IMR-90 (cell line): ENCODE data around the gene DAPK3. TPM values are rescaled to one million over a fixed set of nuclear protein-coding genes. Genes with fewer than 3 reads are reported as not detected.

Experiments
- ATAC-seq: fragments of 200-7000 bp; cut with Tn5 transposase; 2 replicates; pipeline ENCODE4 v1.9.1; 2020; ENCODE audit warnings: low read depth, mild to moderate bottlenecking, moderate library complexity
- BruUV-seq: library from RNA; stranded (reverse); fragments of 400-500 nt; replicated peaks from 2 replicates; lab custom pipeline; 2021; lab: Mats Ljungman, UMichigan
- CTCF ChIA-PET: fragments of 300-600 bp; formaldehyde crosslinking; extraction: SDS; loops from one replicate; lab custom pipeline; 2021; ENCODE audit warnings: antibody characterized with exemption; lab: Yijun Ruan, JAX
- POLR2A ChIA-PET: fragments of 300-600 bp; sonication (Branson Sonifier 250); formaldehyde crosslinking; loops from one replicate; lab custom pipeline; 2022; ENCODE audit warnings: antibody characterized with exemption; ENCODE audit not compliant: unreplicated experiment; lab: Charles Lee
- DNase-seq: peaks from one replicate; pipeline ENCODE4 v3.0.0; 2013
- H2AFZ ChIP-seq: replicated peaks from 2 replicates; pipeline ENCODE3; 2013; ENCODE audit warnings: low read length, mild to moderate bottlenecking; ENCODE audit not compliant: poor library complexity
- H2AK5ac ChIP-seq: 2 replicates; pipeline ENCODE4 v1.6.1; 2013; ENCODE audit warnings: low read depth, low read length, inconsistent platforms
- H2AK9ac ChIP-seq: replicated peaks from 2 replicates; pipeline ENCODE3; 2013; ENCODE audit warnings: mild to moderate bottlenecking, low read depth, low read length, moderate library complexity; ENCODE audit not compliant: poor library complexity
- H2BK120ac ChIP-seq: 2 replicates; pipeline ENCODE4 v1.6.1; 2013; ENCODE audit warnings: low read depth, low read length, inconsistent platforms
- H2BK15ac ChIP-seq: 3 replicates; pipeline ENCODE4 v1.6.1; 2013; ENCODE audit warnings: low read depth, low read length, inconsistent platforms
- H2BK20ac ChIP-seq: 2 replicates; pipeline ENCODE4 v1.6.1; 2013; ENCODE audit warnings: low read depth, mild to moderate bottlenecking, inconsistent platforms, low read length, moderate library complexity
- H2BK5ac ChIP-seq: 2 replicates; pipeline ENCODE4 v1.6.1; 2013; ENCODE audit warnings: mild to moderate bottlenecking, low read depth, low read length, inconsistent platforms; ENCODE audit not compliant: poor library complexity, severe bottlenecking
- H3K14ac ChIP-seq: replicated peaks from 2 replicates; pipeline ENCODE4 v1.6.1; 2013; ENCODE audit warnings: low read depth, low read length, inconsistent platforms
- H3K18ac ChIP-seq: 2 replicates; pipeline ENCODE4 v1.6.1; 2013; ENCODE audit warnings: low read depth, low read length, control low read depth
- H3K23ac ChIP-seq: 2 replicates; pipeline ENCODE4 v1.6.1; 2013; ENCODE audit warnings: low read depth, low read length, inconsistent platforms
- H3K27ac ChIP-seq: 2 replicates; pipeline ENCODE4 v1.5.1; 2013; ENCODE audit warnings: mild to moderate bottlenecking, control low read depth, low read length; ENCODE audit not compliant: insufficient read depth
- H3K27me3 ChIP-seq: 2 replicates; pipeline ENCODE4 v1.6.1; 2013; ENCODE audit warnings: low read length; ENCODE audit not compliant: control insufficient read depth, insufficient read depth
- H3K36me3 ChIP-seq: 2 replicates; pipeline ENCODE4 v1.6.1; 2013; ENCODE audit warnings: low read length, mixed read lengths; ENCODE audit not compliant: control insufficient read depth, insufficient read depth
- H3K4ac ChIP-seq: 2 replicates; pipeline ENCODE4 v1.6.1; 2013; ENCODE audit warnings: low read depth, low read length, inconsistent platforms
- H3K4me1 ChIP-seq: 2 replicates; pipeline ENCODE4 v1.6.1; 2013; ENCODE audit warnings: low read length, mixed read lengths; ENCODE audit not compliant: control insufficient read depth, insufficient read depth
- H3K4me2 ChIP-seq: 2 replicates; pipeline ENCODE4 v1.6.1; 2013; ENCODE audit warnings: low read depth, mild to moderate bottlenecking, control low read depth, low read length, moderate library complexity
- H3K4me3 ChIP-seq: 2 replicates; pipeline ENCODE4 v1.5.1; 2013; ENCODE audit warnings: low read depth, mild to moderate bottlenecking, control low read depth, low read length, moderate library complexity; ENCODE audit not compliant: insufficient read depth
- H3K56ac ChIP-seq: 2 replicates; pipeline ENCODE4 v1.6.1; 2013; ENCODE audit warnings: low read length, inconsistent platforms; ENCODE audit not compliant: insufficient read depth; ENCODE audit errors: extremely low read depth
- H3K79me1 ChIP-seq, 2 experiments: 2 replicates each; pipeline ENCODE4 v1.6.1; 2013; ENCODE audit warnings: low read length in 2 of 2, inconsistent platforms in 1 of 2, low read depth in 1 of 2
- H3K9ac ChIP-seq: 2 replicates; pipeline ENCODE4 v1.6.1; 2013; ENCODE audit warnings: low read depth, low read length, control low read depth
- H3K9me1 ChIP-seq: 2 replicates; pipeline ENCODE4 v1.6.1; 2013; ENCODE audit warnings: low read length, inconsistent platforms; ENCODE audit not compliant: insufficient read depth
- H3K9me3 ChIP-seq: 2 replicates; pipeline ENCODE4 v1.6.1; 2013; ENCODE audit warnings: low read length; ENCODE audit not compliant: control insufficient read depth, insufficient read depth
- H4K20me1 ChIP-seq: 2 replicates; pipeline ENCODE4 v1.6.1; 2013; ENCODE audit warnings: low read length, inconsistent platforms; ENCODE audit not compliant: insufficient read depth
- H4K5ac ChIP-seq: 2 replicates; pipeline ENCODE4 v1.6.1; 2013; ENCODE audit warnings: mild to moderate bottlenecking, low read depth, low read length, control low read depth
- H4K8ac ChIP-seq, 2 experiments: 2 replicates each; pipeline ENCODE4 v1.6.1; 2013; ENCODE audit warnings: low read depth in 2 of 2, low read length in 2 of 2, control low read depth in 1 of 2, inconsistent platforms in 1 of 2
- H4K91ac ChIP-seq: 2 replicates; pipeline ENCODE4 v1.6.1; 2013; ENCODE audit warnings: low read depth, low read length, inconsistent platforms; ENCODE audit not compliant: insufficient read depth
- CHD1 ChIP-seq: IDR thresholded peaks from 2 replicates; pipeline ENCODE4 v1.6.1; 2012; ENCODE audit warnings: low read depth, low read length, improper control_type of control experiment
- MAZ ChIP-seq: IDR thresholded peaks from 2 replicates; pipeline ENCODE4 v1.6.1; 2012; ENCODE audit warnings: low read depth, mild to moderate bottlenecking, low read length, improper control_type of control experiment, moderate library complexity, borderline replicate concordance
- RCOR1 ChIP-seq: IDR thresholded peaks from 2 replicates; pipeline ENCODE4 v1.6.1; 2012; ENCODE audit warnings: mild to moderate bottlenecking, low read length, improper control_type of control experiment; ENCODE audit not compliant: insufficient replicate concordance
- SMC3 ChIP-seq: fragments of 150-350 bp; IDR thresholded peaks from 2 replicates; pipeline ENCODE4 v1.6.1; 2016; ENCODE audit warnings: low read depth, mild to moderate bottlenecking, antibody characterized with exemption, low read length, moderate library complexity
- USF2 ChIP-seq: fragments of 150-350 bp; IDR thresholded peaks from 2 replicates; pipeline ENCODE4 v1.6.1; 2017; ENCODE audit warnings: mild to moderate bottlenecking, antibody characterized with exemption, low read length, low read depth
- WGBS, 2 experiments: methylation state at CpG; one replicate each; pipeline versions ENCODE4 v1.1.5 to v1.1.7; 2013; ENCODE audit warnings: missing lambda C conversion rate in 2 of 2; ENCODE audit not compliant: insufficient read length in 1 of 2; ENCODE audit errors: extremely low coverage in 2 of 2; 5-methylcytosine and 5-hydroxymethylcytosine counted together
- dilution Hi-C: fragments of 300-500 bp; cut with HindIII; formaldehyde crosslinking; loops from one replicate; pipeline ENCODE4 v1.14.3; 2018; ENCODE audit warnings: low sequenced_read_pairs; ENCODE audit not compliant: unreplicated experiment
- in situ Hi-C: fragments of 300-500 bp; cut with MboI; formaldehyde crosslinking; loops from 3 replicates; pipeline ENCODE4 v1.14.3; 2019; ENCODE audit warnings: low sequenced_read_pairs, inconsistent platforms, mixed read lengths
- intact Hi-C: fragments of 100-400 bp; cut with micrococcal nuclease; formaldehyde crosslinking; loops from 2 replicates; pipeline ENCODE4 v1.10.0; 2022
- polyA plus RNA-seq, 3 experiments: library from polyadenylated mRNA; depleted of rRNA; stranded (reverse); fragments of >200 nt; gene quantifications; 2 replicates each; pipeline ENCODE4 v1.2.3, GENCODE V29; 2012; ENCODE audit warnings: low replicate concordance in 1 of 3
- total RNA-seq: library from RNA; depleted of rRNA; stranded (reverse); fragments of >200 nt; gene quantifications from 2 replicates; pipeline ENCODE4 v1.2.3, GENCODE V29; 2012
- TF ChIP-seq, protein P1 (sequence below): fragments of 150-350 bp; IDR thresholded peaks from 2 replicates; pipeline ENCODE4 v1.6.1; 2016; ENCODE audit warnings: low read depth, mild to moderate bottlenecking, low read length, moderate library complexity, borderline replicate concordance

The DAPK3 gene
- total and polyA plus RNA-seq, 2 of the 4 experiments (the other 2 are of a cell fraction), result 145 to 188 TPM

DNA sequence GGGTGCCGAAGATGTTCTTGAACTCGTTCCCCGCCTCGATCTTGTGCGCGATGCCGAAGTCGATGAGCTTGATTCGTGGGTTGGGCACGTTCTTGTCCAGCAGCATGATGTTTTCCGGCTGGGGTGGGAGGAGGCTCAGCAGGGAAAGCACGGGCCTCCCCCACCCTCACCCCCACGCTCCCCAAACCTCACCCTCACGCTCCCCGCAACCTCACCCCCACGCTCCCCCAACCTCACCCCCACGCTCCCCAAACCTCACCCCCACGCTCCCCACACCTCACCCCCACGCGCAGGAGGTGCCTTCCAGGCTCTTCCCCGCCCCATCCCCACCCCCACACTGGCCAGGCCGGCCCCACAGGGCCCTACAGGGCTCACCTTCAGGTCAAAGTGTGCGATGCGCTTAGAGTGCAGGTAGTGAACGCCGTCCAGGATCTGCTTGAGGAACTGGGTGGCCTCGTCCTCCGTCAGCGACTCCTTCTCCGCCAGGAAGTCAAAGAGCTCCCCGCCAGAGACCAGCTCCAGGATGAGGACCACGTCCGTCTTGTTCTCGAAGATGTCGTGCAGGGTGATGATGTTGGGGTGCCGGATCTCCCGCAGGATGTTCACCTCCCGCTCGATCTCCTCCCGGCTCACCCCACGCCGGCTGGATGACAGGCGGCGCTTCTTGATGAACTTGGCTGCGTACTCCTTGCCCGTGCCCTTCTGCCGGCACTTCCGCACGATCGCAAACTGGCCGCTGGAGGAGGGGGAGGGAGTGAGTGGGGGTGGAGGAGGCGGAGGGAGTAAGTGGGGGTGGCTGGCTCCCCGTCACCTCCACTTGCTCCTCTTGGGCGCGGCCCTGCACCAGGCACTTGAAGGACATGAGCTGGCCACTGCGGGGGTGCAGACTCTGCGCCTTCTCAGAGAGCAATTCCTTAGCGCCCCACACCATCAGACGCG is 6.4 kb downstream of the DAPK3 start (continued):
- TF ChIP-seq USF2, result no peak

DNA sequence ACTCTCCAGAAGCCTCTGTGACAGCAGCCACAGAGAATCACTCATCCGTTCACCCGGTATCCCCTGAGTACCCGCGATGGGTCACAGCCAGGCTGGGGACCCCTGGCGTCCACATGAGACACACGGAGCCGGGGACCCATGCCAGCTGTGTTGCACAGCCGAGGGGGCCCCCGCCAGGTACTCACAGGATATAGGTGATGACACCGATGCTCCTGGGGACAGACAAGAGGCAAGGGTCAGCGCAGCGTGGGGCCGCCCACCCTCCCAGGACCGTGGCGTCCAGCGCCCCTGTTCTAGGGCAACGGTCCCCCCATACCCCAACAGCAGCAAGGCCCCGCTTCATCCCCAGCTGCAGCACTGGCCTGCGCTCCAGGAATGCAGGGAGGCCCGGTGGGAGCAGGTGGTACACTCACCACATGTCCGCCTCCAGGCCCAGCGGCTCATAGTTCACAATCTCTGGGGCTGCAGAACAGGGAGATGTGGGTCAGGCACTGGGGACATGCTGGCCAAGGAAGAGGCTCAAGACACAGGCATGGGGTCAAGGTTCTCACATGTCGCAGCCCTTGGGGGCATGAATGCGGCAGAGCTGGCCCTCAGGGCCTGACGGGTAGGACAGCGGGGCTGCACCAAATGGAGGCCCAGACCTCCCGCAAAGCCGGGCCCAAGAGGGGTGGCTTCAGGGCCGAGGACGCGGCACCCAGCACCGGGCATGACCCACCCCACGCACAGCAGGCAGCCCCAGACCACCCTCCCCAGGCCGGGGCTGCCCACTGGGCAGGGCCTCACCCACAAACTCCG is 7.2 kb downstream of the DAPK3 start:
- H2AK9ac ChIP-seq, result no peak overlapping the region
- H3K56ac ChIP-seq, result no peak overlapping the region
- H2BK5ac ChIP-seq, result no peak overlapping the region
- BruUV-seq, result no TSS peak
- H3K27me3 ChIP-seq, result no peaks in the 10 kb centered on the region
- ATAC-seq, result no peak
- ChIA-PET CTCF (no interaction called here), POLR2A (interaction anchor here (0.6 kb wide), 1 partner anchor 12 kb away, joined by 12 read pairs; no protein-coding TSS in a partner anchor)
- no peaks in the 10 kb centered on the region for H3K9me3 ChIP-seq
- no peak overlapping the region for H2BK15ac ChIP-seq
- H3K9me1 ChIP-seq, result 0 out of 2 replicates have a peak, but pooled peaks cover 16% of the 10 kb centered on the region
- H4K5ac ChIP-seq, result no peak overlapping the region
- peaks cover 9% of the 10 kb centered on the region for H3K4me1 ChIP-seq
- no peak overlapping the region for H4K91ac ChIP-seq
- no peak overlapping the region for H2BK120ac ChIP-seq
- no peak overlapping the region for H3K18ac ChIP-seq
- in situ Hi-C loops, result no loop called here
- H3K27ac ChIP-seq, result no peak overlapping the region
- no peak overlapping the region for H2AK5ac ChIP-seq
- intact Hi-C loops, result no loop called here
- peaks cover 95% of the 10 kb centered on the region for H4K20me1 ChIP-seq
- H4K8ac ChIP-seq, result no peak overlapping the region
- no peak for DNase-seq
- no peak overlapping the region for H3K4me2 ChIP-seq
- no peak for TF ChIP-seq MAZ
- TF ChIP-seq RCOR1, result no peak
- no peak for TF ChIP-seq USF2
- TF ChIP-seq SMC3, result no peak
- no peak for TF ChIP-seq CHD1
- TF ChIP-seq, protein P1, sequence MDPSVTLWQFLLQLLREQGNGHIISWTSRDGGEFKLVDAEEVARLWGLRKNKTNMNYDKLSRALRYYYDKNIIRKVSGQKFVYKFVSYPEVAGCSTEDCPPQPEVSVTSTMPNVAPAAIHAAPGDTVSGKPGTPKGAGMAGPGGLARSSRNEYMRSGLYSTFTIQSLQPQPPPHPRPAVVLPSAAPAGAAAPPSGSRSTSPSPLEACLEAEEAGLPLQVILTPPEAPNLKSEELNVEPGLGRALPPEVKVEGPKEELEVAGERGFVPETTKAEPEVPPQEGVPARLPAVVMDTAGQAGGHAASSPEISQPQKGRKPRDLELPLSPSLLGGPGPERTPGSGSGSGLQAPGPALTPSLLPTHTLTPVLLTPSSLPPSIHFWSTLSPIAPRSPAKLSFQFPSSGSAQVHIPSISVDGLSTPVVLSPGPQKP, result no peak
- no peak overlapping the region for H3K4me3 ChIP-seq
- H3K36me3 ChIP-seq, result peaks cover 81% of the 10 kb centered on the region
- H3K79me1 ChIP-seq, result peaks cover 9 to 74% of the 10 kb centered on the region in 2 experiments
- dilution Hi-C loops, result no loop called here
- no peak overlapping the region for H3K9ac ChIP-seq
- WGBS, 2 experiments, result 99% methylated on average over 12 of the region's 35 CpGs; no CpG with 5 or more reads in 1 of the 2 experiments
- no peak overlapping the region for H3K14ac ChIP-seq
- no peak overlapping the region for H2BK20ac ChIP-seq
- no peak overlapping the region for H2AFZ ChIP-seq
- H3K4ac ChIP-seq, result no peak overlapping the region
- H3K23ac ChIP-seq, result no peak overlapping the region
